Fibroblast of lung (primary cell): ENCODE data around the gene HIVEP3. TPM values are rescaled to one million over a fixed set of nuclear protein-coding genes. Genes with fewer than 3 reads are reported as not detected.

ENCODE experiments used
- DNase-seq, 2 donors: peaks; one replicate each; pipeline versions ENCODE4 v3.0.0 to v3.0.0-alpha.2; 2010; ENCODE audit warnings: low read depth in 2 of 2
- H2AFZ ChIP-seq: 2 replicates; pipeline ENCODE4 v1.5.1; 2012; ENCODE audit warnings: low read length, control low read depth, inconsistent platforms
- H3K27ac ChIP-seq: 2 replicates; pipeline ENCODE4 v1.5.1; 2011; ENCODE audit warnings: low read length, control low read depth; ENCODE audit not compliant: insufficient read depth
- H3K27me3 ChIP-seq: 2 replicates; pipeline ENCODE4 v1.5.1; 2011; ENCODE audit warnings: mild to moderate bottlenecking, low read length; ENCODE audit not compliant: control insufficient read depth, insufficient read depth
- H3K36me3 ChIP-seq: 2 replicates; pipeline ENCODE4 v1.5.1; 2011; ENCODE audit warnings: low read length; ENCODE audit not compliant: control insufficient read depth, insufficient read depth
- H3K4me1 ChIP-seq: 2 replicates; pipeline ENCODE4 v1.5.1; 2011; ENCODE audit warnings: low read length; ENCODE audit not compliant: control insufficient read depth, insufficient read depth; ENCODE audit errors: extremely low read depth
- H3K4me2 ChIP-seq: 2 replicates; pipeline ENCODE4 v1.5.1; 2011; ENCODE audit warnings: low read length, control low read depth; ENCODE audit not compliant: insufficient read depth; ENCODE audit errors: extremely low read depth
- H3K4me3 ChIP-seq, 4 experiments: fragments of 200-600 bp in 1 of 4; sonication (generic) in 1 of 4; replicated peaks in 1 of 4; 2 replicates each; pipeline ENCODE4 v1.5.1; 2011 to 2016; ENCODE audit warnings: low read length in 4 of 4, low read depth in 3 of 4, mild to moderate bottlenecking in 3 of 4, control low read depth in 2 of 4, inconsistent platforms in 1 of 4, mixed read lengths in 1 of 4; ENCODE audit not compliant: insufficient read depth in 1 of 4; ENCODE audit errors: control extremely low read depth in 1 of 4
- H3K79me2 ChIP-seq: 2 replicates; pipeline ENCODE4 v1.5.1; 2012; ENCODE audit warnings: mild to moderate bottlenecking, low read length, inconsistent platforms; ENCODE audit not compliant: control insufficient read depth, insufficient read depth
- H3K9ac ChIP-seq: 2 replicates; pipeline ENCODE4 v1.5.1; 2011; ENCODE audit warnings: mild to moderate bottlenecking, low read length, control low read depth; ENCODE audit not compliant: insufficient read depth
- H3K9me3 ChIP-seq: 2 replicates; pipeline ENCODE4 v1.5.1; 2012; ENCODE audit warnings: low read depth, low read length; ENCODE audit not compliant: control insufficient read depth, insufficient read depth
- H4K20me1 ChIP-seq: 2 replicates; pipeline ENCODE4 v1.5.1; 2011; ENCODE audit warnings: low read length; ENCODE audit not compliant: control insufficient read depth, insufficient read depth; ENCODE audit errors: extremely low read depth
- EZH2 ChIP-seq: IDR thresholded peaks from 2 replicates; pipeline ENCODE4 v1.5.1; 2012; ENCODE audit warnings: low read length, control low read depth, mild to moderate bottlenecking; ENCODE audit errors: missing control alignments
- polyA plus RNA-seq, 2 donors: library from polyadenylated mRNA; depleted of rRNA in 1 of 2; stranded (reverse) in 1 of 2; unstranded in 1 of 2; fragments of >200 nt; gene quantifications; 2 replicates each; pipeline ENCODE4 v1.2.1, GENCODE V29; 2011 to 2012; ENCODE audit warnings: missing spikeins in 1 of 2
- total RNA-seq: library from RNA; depleted of rRNA; stranded (reverse); fragments of >200 nt; gene quantifications from 2 replicates; pipeline ENCODE4 v1.2.1, GENCODE V29; 2014
- TF ChIP-seq, protein P1 (sequence below), 2 donors: IDR thresholded peaks in 1 of 2; conservative IDR thresholded peaks in 1 of 2; 1 replicate in 1 of 2; 2 replicates in 1 of 2; pipeline ENCODE4 v1.5.1; 2011 to 2012; ENCODE audit warnings: low read length in 2 of 2, control low read depth in 1 of 2, inconsistent platforms in 1 of 2, low read depth in 1 of 2, mild to moderate bottlenecking in 1 of 2

HIVEP3 gene
- total and polyA plus RNA-seq, 2 donors (not counting 1 experiment from before 2014, with no cell fraction given) = 0.83 to 3.2 TPM

DNA sequence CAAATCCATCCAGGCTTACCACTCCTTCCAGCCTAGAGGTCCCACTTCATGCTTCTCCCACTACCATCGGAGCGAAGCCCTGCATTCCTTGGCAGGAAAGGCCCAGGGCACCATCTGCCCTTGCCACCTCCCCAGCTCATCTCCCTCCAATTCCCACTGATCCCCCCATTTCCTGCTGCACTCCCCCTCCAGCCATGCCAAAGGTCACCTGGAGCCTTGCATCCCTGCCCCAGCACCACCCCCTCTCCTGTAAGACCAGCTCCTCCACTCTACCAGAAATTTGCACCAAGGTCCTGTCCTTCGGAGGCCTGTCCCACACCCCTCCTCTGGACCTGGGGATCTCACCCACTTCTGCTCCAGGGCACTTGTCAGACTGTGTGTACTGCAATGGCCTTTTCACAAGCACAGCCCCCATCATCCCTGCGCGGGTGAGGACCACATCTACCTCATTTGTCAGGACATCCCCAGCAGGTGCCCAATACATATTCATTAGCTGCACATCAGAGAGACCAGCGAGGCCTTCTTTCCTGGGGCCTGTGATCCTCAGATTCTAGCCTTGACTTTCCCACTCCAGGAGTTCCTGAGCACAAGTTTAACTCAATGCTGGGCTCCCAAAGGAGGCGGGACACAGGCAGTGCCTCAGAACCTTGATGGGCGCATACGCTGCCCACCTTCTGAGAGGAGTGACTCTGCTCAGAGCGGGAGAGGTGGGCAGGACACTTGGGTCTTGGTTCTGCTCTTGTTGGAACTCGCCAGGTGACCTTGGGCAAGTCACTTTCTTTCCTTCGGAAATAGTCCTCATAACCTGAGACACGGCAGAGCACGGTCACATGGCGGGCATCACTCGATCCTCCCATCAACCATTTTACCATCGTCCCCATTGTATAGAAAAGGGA is 384.3 kb downstream of the HIVEP3 start:
- H3K79me2 ChIP-seq = no peaks in the 10 kb centered on the region
- H3K4me1 ChIP-seq = peaks cover 5% of the 10 kb centered on the region
- H2AFZ ChIP-seq = no peak overlapping the region
- H3K4me2 ChIP-seq = no peak overlapping the region
- TF ChIP-seq, protein P1, sequence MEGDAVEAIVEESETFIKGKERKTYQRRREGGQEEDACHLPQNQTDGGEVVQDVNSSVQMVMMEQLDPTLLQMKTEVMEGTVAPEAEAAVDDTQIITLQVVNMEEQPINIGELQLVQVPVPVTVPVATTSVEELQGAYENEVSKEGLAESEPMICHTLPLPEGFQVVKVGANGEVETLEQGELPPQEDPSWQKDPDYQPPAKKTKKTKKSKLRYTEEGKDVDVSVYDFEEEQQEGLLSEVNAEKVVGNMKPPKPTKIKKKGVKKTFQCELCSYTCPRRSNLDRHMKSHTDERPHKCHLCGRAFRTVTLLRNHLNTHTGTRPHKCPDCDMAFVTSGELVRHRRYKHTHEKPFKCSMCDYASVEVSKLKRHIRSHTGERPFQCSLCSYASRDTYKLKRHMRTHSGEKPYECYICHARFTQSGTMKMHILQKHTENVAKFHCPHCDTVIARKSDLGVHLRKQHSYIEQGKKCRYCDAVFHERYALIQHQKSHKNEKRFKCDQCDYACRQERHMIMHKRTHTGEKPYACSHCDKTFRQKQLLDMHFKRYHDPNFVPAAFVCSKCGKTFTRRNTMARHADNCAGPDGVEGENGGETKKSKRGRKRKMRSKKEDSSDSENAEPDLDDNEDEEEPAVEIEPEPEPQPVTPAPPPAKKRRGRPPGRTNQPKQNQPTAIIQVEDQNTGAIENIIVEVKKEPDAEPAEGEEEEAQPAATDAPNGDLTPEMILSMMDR (conservative IDR thresholded peaks at IDR 0.05 in 1 of 2, IDR thresholded peaks at IDR 0.05 in 1 of 2; ENCODE audit: low read depth in 1 of 2, low read length in 2 of 2) = no peak
- no peak for TF ChIP-seq EZH2
- no peaks in the 10 kb centered on the region for H3K9me3 ChIP-seq
- H3K9ac ChIP-seq = no peak overlapping the region
- no peak overlapping the region for H3K27ac ChIP-seq
- H3K4me3 ChIP-seq = no peak overlapping the region
- H3K36me3 ChIP-seq = no peaks in the 10 kb centered on the region
- no peaks in the 10 kb centered on the region for H3K27me3 ChIP-seq
- no peaks in the 10 kb centered on the region for H4K20me1 ChIP-seq
- no peak for DNase-seq

DNA sequence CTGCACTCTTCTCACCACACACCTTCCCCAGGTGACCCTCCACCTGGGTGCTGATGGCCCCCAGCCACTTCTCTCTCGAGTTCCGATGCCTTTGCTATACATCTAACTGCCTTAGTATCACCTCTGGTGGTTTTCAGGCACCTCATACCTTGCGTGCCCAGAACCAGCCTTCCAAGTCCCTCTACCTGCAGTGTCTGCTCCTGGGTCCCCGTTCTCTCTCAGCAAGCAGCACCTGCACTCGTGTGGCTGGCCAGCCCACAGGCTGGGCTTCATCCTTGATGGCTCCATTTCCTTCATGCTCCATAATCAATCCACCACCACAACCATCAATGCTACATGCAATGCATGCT is 385.0 kb downstream of the HIVEP3 start:
- Histone ChIP-seq H3K9ac (no peak overlapping the region), H3K4me3 (no peak overlapping the region), H3K4me1 (peaks cover 5% of the 10 kb centered on the region), H3K79me2 (no peaks in the 10 kb centered on the region), H3K4me2 (no peak overlapping the region), H3K27ac (no peak overlapping the region), H4K20me1 (no peaks in the 10 kb centered on the region), H2AFZ (no peak overlapping the region), H3K27me3 (no peaks in the 10 kb centered on the region), H3K9me3 (no peaks in the 10 kb centered on the region), H3K36me3 (no peaks in the 10 kb centered on the region)
- no peak for DNase-seq
- no peak for TF ChIP-seq EZH2
- TF ChIP-seq, protein P1 (conservative IDR thresholded peaks at IDR 0.05 in 1 of 2, IDR thresholded peaks at IDR 0.05 in 1 of 2; ENCODE audit: low read depth in 1 of 2, low read length in 2 of 2) = no peak

DNA sequence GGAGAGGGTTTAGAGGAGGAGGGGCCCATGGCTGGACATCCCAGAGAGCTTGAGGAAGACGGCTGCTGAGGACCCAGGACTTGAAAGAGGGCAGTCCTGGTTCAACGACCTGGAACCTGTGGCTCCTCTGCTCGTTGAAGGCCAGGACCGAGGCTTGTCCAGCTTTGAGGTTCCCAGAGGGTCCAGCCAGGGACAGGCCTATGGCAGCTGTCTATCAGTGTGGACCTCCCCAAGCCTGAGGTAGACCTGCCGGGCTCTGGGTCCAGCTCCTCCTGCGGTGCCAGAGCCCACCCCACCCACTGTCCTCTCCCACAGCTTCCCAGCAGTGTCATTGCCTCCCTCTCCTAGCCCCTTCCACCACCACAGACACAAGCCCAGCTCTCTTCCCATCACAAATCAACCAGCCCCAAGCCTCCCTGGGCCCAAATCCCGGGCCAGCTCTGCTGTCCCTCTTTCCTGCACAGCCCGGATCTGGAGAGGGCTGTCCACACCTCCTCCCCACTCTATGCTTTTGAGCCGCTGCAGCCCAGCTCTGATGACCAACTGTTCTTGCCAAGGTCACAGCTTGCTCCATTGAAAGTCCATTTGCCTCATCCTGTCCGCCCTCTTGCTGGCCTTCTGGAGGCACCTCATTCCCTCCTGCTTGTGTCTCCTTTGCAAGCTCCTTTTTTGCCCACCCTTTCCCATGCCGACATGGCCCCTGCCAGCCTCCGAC is 385.5 kb downstream of the HIVEP3 start:
- Histone ChIP-seq H3K27ac (no peak overlapping the region), H3K9me3 (no peaks in the 10 kb centered on the region), H3K4me1 (peaks cover 5% of the 10 kb centered on the region), H4K20me1 (no peaks in the 10 kb centered on the region), H3K4me2 (no peak overlapping the region), H2AFZ (no peak overlapping the region), H3K27me3 (no peaks in the 10 kb centered on the region), H3K4me3 (no peak overlapping the region), H3K36me3 (no peaks in the 10 kb centered on the region), H3K9ac (no peak overlapping the region), H3K79me2 (no peaks in the 10 kb centered on the region)
- DNase-seq = no peak
- TF ChIP-seq, protein P1 (conservative IDR thresholded peaks at IDR 0.05 in 1 of 2, IDR thresholded peaks at IDR 0.05 in 1 of 2; ENCODE audit: low read depth in 1 of 2, low read length in 2 of 2) = no peak
- no peak for TF ChIP-seq EZH2
